SKM-1 (cell line): ENCODE results near the gene TAPBPL.
A peak's percentile ranks its signal among the peaks of the same experiment; 100 is the strongest.
"Not testable (repeated sequence)": the region's sequence is repeated elsewhere in the genome, so short reads cannot be mapped to it uniquely, and the experiment has no call there.

ENCODE experiments used
- DNase-seq: peaks from one replicate; lab custom pipeline; 2025; ENCODE audit not compliant: unreplicated experiment; lab: John Stamatoyannopoulos, UW

TAPBPL gene

DNA sequence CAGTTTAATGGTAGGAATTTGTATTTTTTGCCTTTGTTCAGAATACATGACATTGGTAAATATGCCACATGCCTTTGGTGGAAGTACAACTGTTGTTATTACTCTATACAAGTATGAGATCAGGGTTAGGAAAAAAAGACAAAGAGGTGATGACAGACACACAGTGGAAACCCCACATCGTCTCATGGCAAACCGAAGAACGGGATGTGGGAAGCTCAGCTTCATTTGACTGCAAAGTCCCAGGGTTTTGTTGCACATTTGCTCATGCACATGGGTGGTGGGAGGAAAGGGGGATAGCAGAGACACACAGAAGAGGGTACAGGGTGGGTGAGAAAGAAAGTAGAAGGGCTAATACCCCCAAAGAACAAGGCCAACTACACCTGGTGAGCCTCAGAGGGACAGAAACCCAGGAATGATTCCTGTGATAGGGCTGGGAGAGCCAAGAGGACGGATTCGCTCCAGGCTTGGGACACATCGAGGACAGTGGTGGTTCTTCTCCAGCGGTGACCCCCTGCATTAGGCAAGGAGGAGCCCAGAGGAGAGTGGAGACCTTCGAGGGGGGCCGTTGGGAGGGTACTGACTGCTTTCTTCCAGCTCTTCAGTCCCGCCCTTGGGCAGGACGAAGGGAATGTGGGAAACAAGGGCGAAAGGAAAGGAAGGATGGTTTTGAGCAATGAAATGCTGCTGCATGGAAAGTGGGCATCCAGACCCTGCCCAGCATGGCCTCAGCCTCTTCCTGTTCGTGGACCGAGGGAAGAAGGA, 10.6 kb downstream of the TAPBPL start:
- DNase-seq: no peak

DNA sequence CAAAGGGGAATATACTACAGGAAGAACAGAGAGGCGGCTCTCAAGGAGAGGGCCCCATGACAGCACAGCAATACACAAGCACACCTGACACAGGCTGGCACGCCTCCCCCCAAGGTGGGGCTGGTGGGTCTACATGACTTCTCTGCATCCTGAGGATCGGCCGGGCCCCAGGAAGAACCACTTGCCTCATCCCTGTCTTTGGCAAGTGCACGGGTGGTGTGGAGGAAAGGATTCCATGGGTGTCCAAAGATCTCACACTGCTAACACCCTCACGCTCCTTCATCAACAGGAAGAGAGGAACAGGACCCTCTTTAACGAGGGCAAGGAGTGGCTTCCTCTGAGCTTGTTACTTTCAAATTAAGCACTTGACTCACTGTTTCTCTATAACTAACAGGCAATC, 11.4 kb downstream of the TAPBPL start:
- DNase-seq: no peak

DNA sequence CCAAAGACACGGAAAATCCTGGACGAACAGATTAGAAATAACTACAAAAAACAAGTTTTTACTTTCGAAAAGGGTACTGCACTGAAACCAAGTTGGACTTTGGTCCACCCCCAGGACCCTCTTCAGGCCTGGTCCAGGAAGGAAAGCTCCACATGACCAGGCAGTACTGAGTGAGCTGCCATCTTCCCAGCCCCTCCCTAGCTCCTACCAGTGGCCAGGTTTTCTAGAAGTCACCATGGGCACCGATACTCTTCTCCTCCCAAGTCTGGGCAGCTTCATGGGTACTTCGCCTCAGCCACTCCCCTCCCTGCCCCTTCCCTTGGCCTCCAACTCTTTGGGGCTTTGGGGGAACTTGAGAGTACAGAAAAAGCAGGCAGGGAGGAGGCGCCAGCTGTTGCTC, 12.0 kb downstream of the TAPBPL start:
- DNase-seq: no peak

DNA sequence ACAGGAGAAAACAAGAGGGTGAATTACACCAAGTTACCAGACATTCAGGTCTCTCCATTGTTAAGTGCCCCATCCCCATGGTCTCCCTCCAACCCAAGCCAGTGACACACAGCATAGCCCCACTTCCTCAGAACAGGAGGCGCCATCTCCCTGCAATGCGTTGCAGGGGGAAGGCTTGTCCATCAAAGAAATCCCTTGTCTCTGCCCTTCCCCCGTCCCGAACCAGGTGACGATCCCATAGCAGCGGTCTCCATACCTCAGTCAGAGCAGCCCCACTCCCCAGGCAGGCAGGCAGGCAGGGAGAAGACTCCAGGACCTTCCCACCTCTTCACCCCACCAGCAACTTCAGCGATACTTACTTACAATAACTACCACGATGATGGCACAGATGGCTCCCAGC, 12.7 kb downstream of the TAPBPL start:
- DNase-seq: no peak

DNA sequence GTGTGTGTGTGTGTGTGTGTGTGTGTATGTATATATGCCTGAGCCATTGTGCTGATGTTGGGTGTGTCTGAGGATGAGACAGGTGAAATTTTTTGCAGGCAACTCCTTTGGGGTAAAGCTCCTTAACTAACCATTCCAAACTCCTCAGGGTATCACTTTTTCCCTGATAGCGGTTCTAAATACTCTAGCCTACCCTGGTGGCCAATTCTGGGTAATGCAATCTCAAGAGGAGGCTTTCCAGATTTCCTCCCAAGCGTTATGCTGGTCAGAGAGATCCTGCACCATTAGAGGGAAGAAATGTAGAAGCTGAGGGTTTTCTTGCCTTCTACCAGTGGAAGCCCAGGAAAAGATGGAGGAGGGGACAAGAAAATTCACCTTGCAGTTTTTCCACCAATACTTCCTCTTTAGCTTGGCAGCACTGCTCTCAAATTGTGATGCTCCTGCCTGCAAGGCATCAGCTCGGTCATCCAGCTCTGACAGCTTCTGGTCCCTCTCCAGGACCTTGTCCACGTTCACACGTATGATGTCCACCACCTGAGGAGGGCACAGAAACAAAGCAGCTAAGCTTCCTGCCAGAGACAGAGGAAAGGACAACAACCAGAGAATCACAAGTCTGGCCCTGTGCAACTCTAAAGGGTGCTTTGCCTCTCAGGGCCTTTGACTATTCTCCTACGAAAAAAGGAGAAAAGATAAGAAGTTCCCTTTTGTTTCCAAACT, 13.8 kb downstream of the TAPBPL start:
- DNase-seq: peak; percentile 4

DNA sequence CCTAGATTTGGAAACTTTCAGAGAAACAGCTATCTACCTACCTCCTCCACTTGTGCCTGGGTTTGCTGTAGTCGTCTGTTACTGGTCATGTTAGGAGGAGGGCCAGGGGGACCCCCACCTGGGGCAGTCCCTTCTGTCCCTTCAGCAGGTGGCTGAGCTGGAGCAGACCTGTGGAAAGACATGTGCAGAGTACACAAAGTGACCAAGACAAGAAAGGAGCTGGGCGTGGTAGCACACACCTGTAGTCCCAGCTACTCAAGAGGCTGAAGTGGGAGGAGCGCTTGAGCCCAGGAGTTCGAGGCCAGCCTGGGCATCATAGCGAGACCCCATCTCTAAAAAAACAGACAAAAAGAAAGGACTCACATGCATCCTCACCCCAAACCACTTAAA, 14.3 kb downstream of the TAPBPL start:
- DNase-seq: no peak

DNA sequence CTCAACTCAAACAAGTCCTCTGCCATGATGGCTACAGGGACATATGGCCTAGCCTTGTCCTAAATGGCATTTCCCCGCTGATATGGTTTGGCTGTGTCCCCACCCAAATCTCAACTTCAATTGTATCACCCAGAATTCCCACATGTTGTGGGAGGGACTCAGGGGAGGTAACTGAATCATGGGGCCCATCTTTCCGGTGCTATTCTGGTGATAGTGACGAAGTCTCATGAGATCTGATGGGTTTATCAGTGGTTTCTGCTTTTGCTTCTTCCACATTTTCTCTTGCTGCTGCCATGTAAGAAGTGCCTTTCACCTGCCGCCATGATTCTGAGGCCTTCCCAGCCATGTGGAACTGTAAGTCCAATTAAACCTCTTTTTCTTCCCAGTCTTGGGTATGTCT, 14.9 kb downstream of the TAPBPL start:
- not testable (repeated sequence) for DNase-seq

DNA sequence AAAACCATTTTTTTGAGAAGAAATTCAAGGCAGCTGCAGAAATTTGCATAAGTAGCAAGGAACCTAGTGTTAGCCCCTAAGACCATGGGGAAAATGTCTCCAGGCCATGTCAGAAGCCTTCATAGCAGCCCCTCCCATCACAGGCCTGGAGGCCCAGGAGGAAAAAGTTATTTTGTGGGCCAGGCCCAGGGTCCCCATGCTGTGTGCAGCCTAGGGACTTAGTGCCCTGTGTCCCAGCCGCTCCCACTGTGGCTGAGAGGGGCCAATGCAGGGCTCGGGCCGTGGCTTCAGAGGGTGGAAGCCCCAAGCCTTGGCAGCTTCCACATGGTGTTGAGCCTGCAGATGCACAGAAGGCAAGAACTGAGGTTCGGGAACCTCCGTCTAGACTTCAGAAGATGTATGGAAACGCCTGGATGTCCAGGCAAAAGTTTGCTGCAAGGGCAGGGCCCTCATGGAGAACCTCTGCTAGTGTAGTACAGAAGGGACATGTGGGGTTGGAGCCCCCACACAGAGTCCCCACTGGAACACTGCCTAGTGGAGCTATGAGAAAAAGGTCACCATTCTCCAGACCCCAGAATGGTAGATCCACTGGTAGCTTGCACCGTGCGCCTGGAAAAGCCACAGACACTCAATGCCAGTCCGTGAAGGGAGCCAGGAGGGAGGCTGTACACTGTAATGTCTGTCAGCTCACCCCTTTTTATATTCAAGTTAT, 15.9 kb downstream of the TAPBPL start:
- not testable (repeated sequence) for DNase-seq

DNA sequence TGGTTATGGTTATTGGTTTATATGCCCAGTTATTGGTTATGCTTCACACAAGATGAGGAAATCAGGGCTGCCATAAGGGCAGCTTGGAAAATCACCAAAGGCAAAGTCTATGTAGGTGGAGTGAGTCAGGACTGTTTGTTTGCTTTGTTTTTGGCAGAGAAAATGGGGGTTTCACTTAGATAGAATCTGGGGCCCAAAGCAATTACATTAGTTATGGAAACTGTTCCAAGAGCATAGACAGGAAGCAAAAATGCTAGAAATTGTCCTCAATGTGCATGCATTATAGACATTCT, 16.4 kb downstream of the TAPBPL start:
- DNase-seq: no peak

DNA sequence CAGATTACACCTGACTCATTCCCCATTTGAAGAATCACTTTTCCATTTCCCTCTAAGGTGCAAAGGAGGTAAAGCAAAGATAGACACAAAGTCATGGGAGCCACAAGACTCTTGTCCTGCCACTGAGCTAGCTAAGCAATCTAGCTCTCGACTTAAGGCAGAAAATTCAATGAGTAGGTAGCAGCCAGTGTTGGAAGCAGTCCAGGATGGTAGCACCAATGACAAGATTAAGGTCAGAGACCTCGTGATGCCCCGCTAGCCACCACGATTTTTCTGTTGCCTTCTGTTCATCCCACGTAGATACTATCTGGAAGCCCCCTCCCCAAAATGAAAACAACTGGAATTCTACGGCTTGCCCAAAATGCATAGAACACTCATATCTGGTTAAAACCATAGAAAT, 17.2 kb downstream of the TAPBPL start:
- no peak for DNase-seq

DNA sequence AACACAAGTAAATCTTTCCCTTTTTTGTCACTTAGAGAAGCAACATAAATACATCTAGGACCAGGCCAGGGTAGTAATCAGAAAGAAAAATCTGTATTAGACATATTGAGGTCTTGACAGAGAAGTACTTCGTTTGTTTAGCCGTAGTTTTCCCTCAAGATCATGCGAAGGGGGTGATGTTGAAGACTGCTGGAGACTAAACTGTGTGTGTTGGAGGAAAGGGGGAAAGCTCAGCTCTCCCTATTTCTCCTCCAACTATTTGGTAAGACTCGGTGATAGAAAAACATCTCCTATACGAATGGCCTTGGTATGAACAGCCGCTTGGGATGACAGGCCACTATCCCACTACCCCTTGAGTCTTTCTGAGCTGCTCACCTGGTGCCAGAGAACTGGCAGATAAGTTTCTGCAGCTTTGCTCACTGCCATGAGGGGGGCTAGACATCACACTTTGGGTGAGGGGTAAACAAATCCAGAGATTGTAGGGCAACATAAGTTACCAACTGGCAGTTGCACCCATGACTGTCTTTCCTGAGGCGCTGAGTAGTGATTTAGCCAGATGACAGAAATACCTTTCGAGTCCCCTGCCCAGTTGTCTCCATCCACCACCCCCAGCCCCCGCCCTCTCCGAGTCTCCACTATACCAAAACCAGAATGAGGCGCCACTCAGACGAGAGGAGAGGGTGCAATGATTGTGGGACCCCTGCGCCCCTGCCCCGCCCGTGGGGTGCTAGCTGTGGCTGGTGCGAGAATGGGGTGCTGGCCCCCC, 17.9 kb downstream of the TAPBPL start:
- DNase-seq: no peak

DNA sequence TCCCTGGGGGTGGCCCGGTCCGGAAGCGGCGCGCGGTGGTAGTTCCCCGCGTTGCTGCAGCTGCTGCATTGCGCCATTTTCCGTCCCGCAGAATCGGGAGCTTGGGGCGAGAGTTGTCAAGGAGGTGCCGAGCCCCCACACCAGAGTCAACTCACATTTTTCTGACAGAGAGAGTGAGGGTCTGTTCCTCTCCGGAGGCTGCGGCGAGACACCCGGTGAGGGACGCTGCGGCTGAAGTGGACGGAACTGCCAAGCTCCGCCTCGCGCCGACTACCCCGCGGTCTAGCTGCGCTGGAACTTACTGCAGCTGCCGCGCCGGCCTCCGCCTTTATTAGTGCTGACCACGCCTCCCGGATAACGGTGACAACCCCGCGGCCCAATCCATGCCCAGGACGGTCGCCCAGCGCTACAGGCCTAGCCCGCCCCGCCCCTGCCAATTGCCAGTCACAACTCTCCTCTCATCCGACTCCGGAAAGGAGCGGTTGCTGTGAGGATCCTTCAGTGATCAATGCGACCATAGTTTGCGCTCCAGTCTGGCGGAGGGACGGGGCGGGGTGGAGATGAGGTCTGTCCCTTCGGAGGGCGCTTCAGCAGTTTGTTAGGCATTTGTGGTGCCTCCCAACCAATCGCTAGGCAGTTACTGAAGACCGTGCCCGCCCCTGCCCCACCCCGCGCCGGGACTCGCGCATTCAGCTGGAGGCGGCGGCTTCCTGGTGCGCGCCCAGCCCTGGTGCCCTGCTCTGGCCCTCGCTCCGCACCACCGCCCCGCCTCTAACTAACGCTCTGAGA, 18.7 kb downstream of the TAPBPL start, which contains the start of gene VAMP1:
Gene VAMP1, minus strand, starts transcription at position 303 of the 789 bp plus-strand sequence. Its CDS starts 146 bp downstream, at position 157.
- peak; percentile 74 for DNase-seq

DNA sequence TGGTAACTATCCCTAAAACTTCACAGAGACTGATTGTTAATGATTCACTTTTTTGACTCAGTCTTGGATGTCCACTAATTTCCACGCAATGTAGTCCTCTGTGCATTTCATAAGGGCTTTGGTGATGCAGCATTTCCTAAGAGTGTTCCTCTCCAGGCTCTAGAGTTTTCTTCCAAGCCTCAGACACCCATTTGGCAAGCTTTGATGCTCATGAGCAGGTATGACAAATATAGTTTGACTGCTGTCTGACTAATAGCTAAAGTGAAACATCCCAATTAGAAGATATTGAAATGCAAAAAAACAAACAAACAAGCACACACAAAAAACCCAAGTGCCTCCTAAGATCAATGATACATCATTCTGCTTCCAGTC, 20.1 kb downstream of the TAPBPL start:
- DNase-seq: no peak

DNA sequence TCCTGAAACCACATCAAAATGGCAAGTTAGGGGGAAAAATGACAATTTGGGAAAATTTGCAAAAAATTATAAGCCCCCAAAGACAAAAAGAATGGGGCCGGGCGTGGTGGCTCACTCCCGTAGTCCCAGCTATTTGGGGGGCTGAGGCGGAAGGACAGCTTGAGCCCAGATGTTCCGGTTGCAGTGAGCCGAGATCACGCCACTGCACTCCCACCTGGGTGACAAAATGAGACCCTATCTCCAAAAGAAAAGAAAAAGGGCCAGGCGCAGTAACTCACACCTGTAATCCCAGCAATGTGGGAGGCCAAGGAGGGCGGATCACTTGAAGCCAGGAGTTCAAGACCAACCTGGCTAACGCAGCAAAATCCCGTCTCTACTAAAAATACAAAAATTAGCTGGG, 20.6 kb downstream of the TAPBPL start:
- DNase-seq: no peak

DNA sequence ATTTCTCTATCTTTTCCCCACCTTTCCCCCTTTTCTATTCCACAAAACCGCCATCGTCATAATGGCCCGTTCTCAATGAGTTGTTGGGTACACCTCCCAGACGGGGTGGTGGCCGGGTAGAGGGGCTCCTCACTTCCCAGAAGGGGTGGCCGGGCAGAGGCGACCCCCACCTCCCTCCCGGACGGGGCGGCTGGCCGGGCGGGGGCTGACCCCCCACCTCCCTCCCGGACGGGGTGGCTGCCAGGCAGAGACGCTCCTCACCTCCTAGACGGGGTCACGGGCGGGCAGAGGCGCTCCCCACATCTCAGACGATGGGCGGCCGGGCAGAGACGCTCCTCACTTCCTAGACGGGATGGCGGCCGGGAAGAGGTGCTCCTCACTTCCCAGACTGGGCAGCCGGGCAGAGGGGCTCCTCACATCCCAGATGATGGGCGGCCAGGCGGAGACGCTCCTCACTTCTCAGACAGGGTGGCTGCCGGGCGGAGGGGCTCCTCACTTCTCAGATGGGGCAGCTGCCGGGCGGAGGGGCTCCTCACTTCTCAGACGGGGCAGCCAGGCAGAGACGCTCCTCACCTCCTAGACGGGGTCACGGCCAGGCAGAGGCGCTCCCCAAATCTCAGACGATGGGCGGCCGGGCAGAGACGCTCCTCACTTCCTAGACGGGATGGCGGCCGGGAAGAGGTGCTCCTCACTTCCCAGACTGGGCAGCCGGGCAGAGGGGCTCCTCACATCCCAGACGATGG, 23.6 kb downstream of the TAPBPL start:
- not testable (repeated sequence) for DNase-seq

DNA sequence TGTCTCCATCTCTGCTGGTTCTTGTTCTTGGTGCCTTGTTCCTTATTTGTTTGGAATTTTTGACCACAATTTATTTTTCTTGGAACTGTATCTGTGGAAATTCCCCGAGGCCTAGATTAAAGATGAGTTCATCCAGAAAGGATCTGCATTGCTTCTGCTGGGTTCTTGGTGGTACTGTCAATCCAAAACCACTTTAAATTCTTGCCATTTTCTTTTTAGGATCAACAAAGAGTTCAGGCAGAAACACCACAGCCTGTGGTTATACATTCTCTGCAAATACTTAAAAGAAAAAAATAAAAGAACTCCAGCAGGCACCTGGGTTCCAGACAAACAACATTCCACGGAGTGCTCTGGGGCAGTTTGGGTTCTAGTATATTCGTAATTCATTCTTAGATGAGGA, 24.6 kb downstream of the TAPBPL start:
- no peak for DNase-seq

DNA sequence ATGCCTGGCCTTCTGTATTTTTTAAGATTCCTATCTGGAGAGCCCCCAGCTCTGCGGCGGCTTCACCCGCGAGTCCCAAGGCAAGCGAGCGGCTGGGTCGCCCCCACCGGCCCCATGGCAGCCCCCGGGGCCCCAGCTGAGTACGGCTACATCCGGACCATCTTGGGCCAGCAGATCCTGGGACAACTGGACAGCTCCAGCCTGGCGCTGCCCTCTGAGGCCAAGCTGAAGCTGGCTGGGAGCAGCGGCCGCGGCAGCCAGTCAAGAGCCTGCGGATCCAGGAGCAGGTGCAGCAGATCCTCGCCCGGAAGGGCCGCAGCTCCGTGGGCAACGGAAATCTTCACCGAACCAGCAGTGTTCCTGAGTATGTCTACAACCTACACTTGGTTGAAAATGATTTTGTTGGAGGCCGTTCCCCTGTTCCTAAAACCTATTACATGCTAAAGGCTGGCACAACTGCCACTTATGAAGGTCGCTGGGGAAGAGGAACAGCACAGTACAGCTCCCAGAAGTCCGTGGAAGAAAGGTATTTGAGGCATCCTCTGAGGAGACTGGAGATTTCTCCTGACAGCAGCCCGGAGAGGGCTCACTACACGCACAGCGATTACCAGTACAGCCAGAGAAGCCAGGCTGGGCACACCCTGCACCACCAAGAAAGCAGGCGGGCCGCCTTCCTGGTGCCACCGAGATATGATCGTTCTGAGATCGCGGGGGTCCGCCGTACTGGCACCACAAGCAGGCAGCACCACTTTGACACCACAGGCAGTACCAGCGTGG, 25.9 kb downstream of the TAPBPL start:
- not testable (repeated sequence) for DNase-seq

DNA sequence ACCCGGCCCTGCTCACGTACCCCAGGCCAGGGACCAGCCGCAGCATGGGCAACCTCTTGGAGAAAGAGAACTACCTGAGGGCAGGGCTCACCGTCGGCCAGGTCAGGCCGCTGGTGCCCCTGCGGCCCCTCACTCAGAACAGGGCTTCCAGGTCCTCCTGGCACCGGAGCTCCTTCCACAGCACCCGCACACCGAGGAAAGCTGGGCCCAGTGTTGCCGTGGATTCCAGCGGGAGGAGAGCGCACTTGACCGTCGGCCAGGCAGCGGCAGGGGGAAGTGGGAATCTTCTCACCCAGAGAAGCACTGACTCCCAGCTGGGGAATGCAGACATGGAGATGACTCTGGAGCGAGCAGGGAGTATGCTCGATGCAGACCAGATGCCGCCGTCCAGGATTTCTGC, 26.6 kb downstream of the TAPBPL start:
- no peak for DNase-seq

DNA sequence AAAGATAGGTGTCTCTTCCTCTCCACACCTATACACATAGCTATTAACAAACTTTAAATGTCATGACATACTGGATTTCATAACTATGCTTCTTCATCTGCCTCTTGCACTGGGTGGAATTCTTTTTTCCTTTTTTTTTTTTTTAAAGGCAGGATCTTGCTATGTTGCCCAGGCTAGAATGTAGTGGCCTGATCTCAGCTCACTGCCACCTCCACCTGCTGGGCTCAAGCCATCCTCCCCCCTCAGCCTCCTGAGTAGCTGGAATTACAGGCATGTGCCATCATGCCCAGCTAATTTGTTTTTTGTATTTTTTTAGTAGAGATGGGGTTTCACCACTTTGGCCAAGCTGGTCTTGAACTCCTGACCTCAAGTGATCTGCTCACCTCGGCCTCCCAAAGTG, 36.4 kb downstream of the TAPBPL start:
- no peak for DNase-seq
